GM21515 (cell line): Measurements from ENCODE around the gene WDFY2.

Source experiments
- ATAC-seq: cut with Tn5 transposase; IDR thresholded peaks from one replicate; pipeline ENCODE4 v1.9.1; 2021; ENCODE audit not compliant: unreplicated experiment

The WDFY2 gene

DNA sequence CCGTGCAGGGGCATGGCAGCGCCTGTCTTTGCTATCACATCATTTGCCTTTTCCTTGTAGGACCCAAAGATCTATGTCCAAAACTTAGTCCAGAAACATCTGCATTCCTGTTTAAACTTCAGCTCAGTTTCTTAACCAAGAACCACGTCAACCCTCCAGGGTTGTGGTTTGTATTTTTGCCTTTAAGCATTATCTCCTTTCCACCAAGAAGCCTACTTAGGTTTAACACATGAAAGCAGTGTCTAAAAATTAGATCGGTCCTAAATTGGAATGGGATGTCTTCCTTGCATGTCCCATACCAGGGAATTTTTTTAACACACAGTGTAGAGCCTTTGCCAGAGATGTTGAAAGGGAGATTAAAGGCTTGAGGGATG lies 180.9 kb downstream of the WDFY2 start:
- ATAC-seq = no peak

GRCh38 chr13:51767100-51767499 lies 182.8 kb downstream of the WDFY2 start:
- ATAC-seq = no peak

DNA sequence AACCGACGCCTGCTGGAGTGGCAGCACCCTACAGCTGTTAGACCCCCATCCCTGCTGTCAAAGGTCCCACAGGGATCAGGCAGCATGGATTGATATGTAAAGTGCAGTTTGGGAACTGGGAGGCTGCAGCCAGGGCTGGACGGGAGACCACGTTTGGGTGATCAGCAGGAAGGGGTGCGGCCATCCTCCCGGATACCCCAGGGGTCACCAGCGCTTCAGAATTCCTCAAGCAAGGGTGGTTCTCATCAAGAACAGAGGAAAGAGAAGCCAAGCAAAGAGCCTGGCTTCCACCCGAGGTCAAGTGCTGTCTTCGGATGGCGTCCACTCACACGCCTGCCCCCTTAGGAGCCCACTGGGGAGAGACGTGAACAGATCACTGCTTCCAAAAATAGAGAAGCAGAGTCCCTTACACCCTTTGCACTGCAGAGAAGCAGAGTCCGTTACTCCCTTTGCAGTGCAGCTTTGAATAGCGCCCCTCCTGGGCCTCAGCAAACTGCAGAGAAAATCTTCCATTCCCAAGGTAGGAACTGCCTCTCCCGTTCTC lies 184.2 kb downstream of the WDFY2 start:
- ATAC-seq = no peak

GRCh38 chr13:51768976-51769375 lies 184.7 kb downstream of the WDFY2 start:
- ATAC-seq = no peak

GRCh38 chr13:51769455-51770127 lies 185.3 kb downstream of the WDFY2 start:
- ATAC-seq = no peak

GRCh38 chr13:51770160-51770559 lies 185.9 kb downstream of the WDFY2 start:
- no peak for ATAC-seq

DNA sequence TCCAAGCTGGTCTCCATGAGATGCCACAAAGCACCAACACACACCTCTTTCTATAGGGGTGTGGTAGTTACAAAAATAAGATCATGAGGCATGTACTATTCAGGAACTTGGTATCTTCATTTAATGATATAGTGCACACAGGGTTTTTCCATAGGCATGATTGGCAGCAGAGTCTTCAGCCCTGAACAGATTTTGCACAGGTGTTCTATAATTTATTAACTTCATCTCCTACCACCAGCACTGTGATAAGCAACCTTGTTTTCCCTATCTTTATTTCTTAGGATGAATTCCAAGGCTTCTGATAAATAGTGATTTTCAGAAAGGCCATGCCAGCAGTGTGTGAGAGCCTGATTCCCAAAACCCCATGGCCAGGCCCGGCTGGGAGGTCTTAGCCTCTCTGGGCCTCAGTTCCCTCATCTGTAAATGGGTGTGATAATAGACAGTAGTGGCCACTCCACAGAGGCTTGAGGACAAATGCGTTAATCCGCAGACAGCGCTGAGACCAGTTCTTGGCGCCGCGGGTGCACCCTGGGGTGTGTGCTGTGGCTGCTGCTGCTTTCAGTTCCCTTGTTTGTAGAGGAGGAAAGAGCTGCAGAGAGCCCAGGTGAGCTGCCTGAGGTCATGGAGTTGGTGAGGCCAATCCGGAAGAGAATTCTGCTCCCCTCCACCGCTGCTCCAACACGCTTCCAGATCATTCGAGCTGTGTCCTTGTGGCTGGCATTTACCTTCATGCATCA lies 186.6 kb downstream of the WDFY2 start:
- no peak for ATAC-seq

DNA sequence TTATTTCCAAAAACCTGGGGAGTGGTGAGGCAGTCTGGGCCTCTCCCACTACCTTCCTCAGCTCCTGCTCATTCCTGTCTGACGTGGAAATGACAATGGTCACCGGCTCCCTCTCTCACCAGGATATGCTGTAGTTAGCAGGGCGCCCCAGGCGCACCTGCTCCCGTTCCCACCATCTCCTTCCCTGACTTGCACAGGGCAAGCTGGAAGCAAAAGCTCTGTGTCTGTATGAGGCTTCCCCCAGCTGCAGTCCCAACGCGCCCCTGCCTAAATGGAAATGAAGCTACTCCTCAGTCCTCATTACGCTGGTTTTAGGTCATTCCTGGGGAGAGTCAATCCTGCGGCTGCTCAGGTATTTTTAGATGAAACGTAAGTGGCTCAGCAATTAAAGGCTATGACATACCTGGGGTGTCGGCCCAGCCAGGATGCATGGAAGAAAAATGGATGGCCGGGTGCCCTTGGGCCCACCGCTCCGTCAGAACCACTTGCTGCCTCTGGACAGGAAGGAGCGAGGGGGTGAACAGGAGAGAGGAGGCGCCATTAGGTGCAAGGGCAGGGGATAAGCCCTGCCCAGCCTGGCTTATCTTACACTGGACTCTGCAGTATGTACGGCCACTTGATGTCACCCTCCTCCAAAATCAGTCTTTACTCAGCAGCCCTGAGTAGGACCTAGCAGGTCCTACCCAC lies 187.3 kb downstream of the WDFY2 start:
- no peak for ATAC-seq

DNA sequence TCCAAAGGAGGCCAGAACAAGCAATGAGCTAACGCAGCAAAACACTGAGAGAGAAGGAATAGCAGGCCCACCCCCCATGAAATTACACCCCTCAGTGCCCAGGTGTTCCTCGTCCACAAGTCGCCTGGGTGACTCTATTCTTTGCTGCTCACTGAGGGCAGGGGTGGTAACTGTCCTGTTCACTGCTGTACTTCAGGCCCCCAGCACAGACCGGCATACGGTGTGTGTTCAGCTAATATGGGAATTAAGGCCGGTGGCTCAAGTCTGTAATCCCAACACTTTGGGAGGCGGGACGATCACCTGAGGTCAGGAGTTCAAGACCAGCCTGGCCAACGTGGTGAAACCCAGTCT lies 187.8 kb downstream of the WDFY2 start:
- ATAC-seq = no peak

DNA sequence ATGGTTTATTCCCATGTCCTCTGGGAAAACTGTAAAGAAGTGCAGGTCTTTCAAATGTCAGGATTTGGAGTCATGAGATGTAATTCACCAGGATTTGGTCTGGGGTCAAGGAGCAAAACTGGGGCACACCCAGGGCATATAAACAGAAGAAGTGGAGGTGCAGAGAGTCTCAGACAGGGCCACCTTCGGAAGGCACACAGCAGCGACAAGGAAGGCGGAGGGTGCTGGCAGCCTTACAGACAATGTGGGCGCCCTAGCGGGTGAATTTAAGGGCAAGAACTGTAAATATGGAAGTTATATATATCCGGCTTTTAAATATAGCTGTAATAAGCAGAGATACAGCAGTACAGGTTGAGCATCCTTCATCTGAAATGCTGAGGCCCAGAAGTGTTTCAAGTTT lies 188.5 kb downstream of the WDFY2 start:
- no peak for ATAC-seq

GRCh38 chr13:51773515-51773914 lies 189.3 kb downstream of the WDFY2 start:
- no peak for ATAC-seq

DNA sequence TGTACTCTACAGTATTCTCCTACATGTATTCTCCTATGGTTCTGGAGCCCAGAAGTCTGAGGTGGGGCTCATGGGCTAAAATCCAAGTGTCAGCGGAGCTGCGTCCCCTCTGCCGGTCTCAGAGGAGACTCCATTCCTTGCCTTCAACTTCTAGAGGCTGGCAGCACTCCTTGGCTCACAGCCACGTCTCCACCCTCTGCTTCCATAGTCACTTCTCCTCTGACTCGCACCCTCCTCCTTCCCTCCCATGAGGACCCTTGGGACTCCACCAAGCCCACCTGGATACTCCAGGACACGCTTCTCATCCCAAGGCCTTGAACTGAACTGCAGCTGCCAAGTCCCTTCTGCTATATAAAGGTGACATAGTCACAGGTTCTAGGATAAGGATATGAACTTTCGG lies 191.9 kb downstream of the WDFY2 start:
- no peak for ATAC-seq

- ATAC-seq = no peak
Observed at GRCh38 chr13:51777921-51778320, 193.7 kb downstream of the WDFY2 start.

GRCh38 chr13:51778392-51778791 lies 194.1 kb downstream of the WDFY2 start:
- ATAC-seq = no peak

DNA sequence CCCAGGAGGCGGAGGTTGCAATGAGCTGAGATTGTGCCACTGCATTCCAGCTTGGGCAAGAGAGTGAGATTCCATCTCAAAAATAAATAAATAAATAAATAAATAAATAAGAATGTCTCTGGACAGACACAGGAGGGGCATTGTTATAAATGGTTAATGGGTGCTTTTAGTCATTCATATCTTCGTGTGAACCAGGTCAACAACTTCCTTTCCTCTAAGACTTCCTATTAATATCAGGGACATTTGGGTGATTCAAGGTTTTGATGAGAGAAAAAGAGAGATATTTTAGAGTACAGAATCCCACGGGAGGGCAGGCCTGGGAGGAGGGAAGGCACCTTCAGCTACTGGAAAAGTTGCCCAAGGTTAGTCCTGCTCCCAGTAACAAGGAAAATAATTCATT lies 195.8 kb downstream of the WDFY2 start:
- ATAC-seq = no peak

DNA sequence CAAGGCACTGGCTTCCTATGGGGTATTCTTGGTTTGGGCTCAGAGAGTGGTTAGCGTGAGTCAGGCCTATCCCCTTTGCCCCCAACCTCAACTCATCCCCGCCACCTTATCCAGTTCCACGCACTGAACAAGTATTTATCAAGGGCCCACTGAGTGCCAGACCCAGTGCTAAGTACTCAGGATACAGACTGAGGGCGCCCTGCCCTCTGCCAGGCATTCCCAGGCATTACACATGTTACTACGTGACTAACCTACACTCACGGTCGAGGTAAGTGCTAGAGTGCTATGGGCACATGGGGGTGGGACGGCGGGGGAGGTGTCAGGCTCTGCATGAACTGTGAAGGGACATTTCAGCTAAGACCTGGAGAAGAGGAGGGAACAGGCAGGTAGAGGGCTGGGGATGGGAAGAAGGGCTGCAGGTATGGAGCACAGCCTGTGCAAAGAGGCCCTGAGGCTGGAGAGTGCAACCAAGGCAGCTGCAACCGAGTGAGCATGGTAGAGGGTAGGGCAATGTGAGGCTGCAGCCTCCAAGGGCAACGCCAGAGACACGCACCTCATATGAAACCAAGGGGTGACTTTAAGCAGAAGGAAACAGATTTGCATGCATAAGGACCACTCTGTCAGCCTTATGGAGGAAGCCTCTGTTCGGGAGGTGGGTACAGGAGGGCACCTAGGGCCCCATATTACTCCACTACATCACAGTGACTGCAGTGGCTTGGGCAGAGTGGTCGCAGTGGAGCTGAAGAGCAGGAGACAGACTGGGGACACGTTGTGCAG lies 197.2 kb downstream of the WDFY2 start:
- ATAC-seq = no peak

GRCh38 chr13:51782026-51782710 lies 197.9 kb downstream of the WDFY2 start:
- no peak for ATAC-seq

GRCh38 chr13:51783428-51784094 lies 199.3 kb downstream of the WDFY2 start:
- ATAC-seq = no peak

DNA sequence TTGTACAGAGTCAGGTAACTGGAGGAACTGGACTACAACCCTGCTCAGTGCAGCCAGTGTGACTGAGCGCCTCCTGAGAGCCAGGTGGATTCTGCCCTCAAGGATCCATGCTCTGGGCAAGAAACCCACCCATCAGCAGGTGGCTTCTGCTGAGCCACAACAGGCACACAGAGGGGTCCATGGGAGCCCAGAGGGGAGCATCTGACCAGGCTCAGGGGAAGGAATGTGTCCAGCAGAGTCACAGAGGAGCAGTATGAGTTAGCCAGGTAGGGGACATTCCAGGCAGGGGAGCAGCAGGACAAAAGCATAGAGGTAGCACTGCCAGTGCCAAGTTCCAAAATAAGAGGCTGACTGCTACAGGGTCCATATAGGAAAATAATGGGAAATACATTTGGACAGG lies 199.8 kb downstream of the WDFY2 start:
- ATAC-seq = no peak
